GDM1 (cell line): ENCODE measurements around the gene TNNI2.
A peak's percentile ranks its signal among the peaks of the same experiment; 100 is the strongest.

ENCODE experiments used
- DNase-seq: peaks from one replicate; lab custom pipeline; 2025; lab: John Stamatoyannopoulos, UW

Gene TNNI2

GRCh38 chr11:1821562-1821961 is 17.2 kb upstream of the TNNI2 start:
- no peak for DNase-seq

GRCh38 chr11:1822648-1823375 is 16.0 kb upstream of the TNNI2 start:
- DNase-seq, result no peak

GRCh38 chr11:1823376-1824220 is 15.2 kb upstream of the TNNI2 start:
- no peak for DNase-seq

GRCh38 chr11:1824221-1825038 is 14.4 kb upstream of the TNNI2 start:
- DNase-seq, result no peak

GRCh38 chr11:1825039-1825740 is 13.6 kb upstream of the TNNI2 start:
- DNase-seq, result no peak

GRCh38 chr11:1825785-1826451 is 12.9 kb upstream of the TNNI2 start:
- no peak for DNase-seq

- no peak for DNase-seq
These were observed 12.2 kb upstream of the TNNI2 start for GRCh38 chr11:1826552-1827094.

GRCh38 chr11:1827095-1827813 is 11.5 kb upstream of the TNNI2 start:
- no peak for DNase-seq

- no peak for DNase-seq
These were observed 10.8 kb upstream of the TNNI2 start for GRCh38 chr11:1827931-1828330.

GRCh38 chr11:1828542-1828941 is 10.2 kb upstream of the TNNI2 start:
- no peak for DNase-seq

GRCh38 chr11:1829039-1829820 is 9.6 kb upstream of the TNNI2 start:
- DNase-seq, result no peak

- DNase-seq, result no peak
These were observed 8.8 kb upstream of the TNNI2 start for GRCh38 chr11:1830004-1830321.

GRCh38 chr11:1830322-1831223 is 8.2 kb upstream of the TNNI2 start:
- no peak for DNase-seq

GRCh38 chr11:1831338-1832210 is 7.2 kb upstream of the TNNI2 start:
- no peak for DNase-seq

- DNase-seq, result peak; percentile 36
These were observed 6.4 kb upstream of the TNNI2 start for GRCh38 chr11:1832211-1832919.

- DNase-seq, result no peak
These were observed 5.9 kb upstream of the TNNI2 start for GRCh38 chr11:1832920-1833295.

GRCh38 chr11:1834062-1834610 is 4.6 kb upstream of the TNNI2 start:
- DNase-seq, result no peak
